Left ventricle myocardium inferior (tissue), 1 donor: ENCODE measurements around the gene PPP3R1. TPM values are rescaled to one million over a fixed set of nuclear protein-coding genes. Genes with fewer than 3 reads are reported as not detected.
A peak's percentile ranks its signal among the peaks of the same experiment; 100 is the strongest.

Experiments used
- DNase-seq: peaks from one replicate; pipeline ENCODE4 v3.0.0-alpha.2; 2020
- H3K27ac ChIP-seq: fragments of 200-600 bp; replicated peaks from 2 replicates; pipeline ENCODE4 v1.8.0; 2021
- H3K27me3 ChIP-seq: fragments of 200-600 bp; 2 replicates; pipeline ENCODE4 v1.8.0; 2021; ENCODE audit warnings: low read depth
- H3K36me3 ChIP-seq: fragments of 200-600 bp; 2 replicates; pipeline ENCODE4 v1.8.0; 2021
- H3K4me1 ChIP-seq: fragments of 200-600 bp; 2 replicates; pipeline ENCODE4 v1.8.0; 2021
- H3K4me3 ChIP-seq: fragments of 200-600 bp; 2 replicates; pipeline ENCODE4 v1.8.0; 2021; ENCODE audit warnings: mild to moderate bottlenecking, moderate library complexity
- H3K9me3 ChIP-seq: fragments of 200-600 bp; replicated peaks from 2 replicates; pipeline ENCODE4 v1.8.0; 2021
- intact Hi-C: fragments of 100-400 bp; cut with micrococcal nuclease; formaldehyde crosslinking; loops from one replicate; pipeline ENCODE4 v1.11.0; 2022
- total RNA-seq: library from RNA; stranded (reverse); fragmentation: NEBNext Ultra II Directional; extraction: Animal tissue kit (Norgen Biotek cat#: 25700); gene quantifications from one replicate; pipeline ENCODE4 v1.2.1, GENCODE V29; 2021
- TF ChIP-seq, protein P1 (sequence below): fragments of 200-600 bp; IDR thresholded peaks from 2 replicates; pipeline ENCODE4 v1.8.0; 2021; ENCODE audit warnings: antibody characterized with exemption, mild to moderate bottlenecking, borderline replicate concordance
- donor health status: DM: no; HTN: yes; CAD: no; lungs with severe emphysema.

PPP3R1 gene
- total RNA-seq, 1 donor from 2014 or later, result 34.6 TPM

DNA sequence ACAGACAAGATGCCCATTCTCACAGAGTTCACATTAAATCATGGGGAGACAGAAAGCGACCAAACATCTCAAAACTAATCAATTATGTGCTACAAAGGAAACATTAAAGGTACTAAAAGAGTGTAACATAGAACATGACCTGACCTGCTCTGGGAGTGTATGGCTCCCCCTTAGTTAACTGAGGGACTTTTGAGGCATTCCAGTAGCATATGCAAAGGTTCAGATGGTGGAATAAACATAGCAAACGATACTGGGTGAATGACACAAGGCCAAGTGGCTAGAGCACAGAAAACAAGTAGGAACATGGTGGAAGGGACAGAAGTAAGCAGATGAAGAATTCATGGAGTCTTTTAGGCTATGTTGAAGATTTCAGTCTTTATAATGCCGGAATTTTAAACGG is 11.9 kb downstream of the PPP3R1 start:
- TF ChIP-seq, protein P1, sequence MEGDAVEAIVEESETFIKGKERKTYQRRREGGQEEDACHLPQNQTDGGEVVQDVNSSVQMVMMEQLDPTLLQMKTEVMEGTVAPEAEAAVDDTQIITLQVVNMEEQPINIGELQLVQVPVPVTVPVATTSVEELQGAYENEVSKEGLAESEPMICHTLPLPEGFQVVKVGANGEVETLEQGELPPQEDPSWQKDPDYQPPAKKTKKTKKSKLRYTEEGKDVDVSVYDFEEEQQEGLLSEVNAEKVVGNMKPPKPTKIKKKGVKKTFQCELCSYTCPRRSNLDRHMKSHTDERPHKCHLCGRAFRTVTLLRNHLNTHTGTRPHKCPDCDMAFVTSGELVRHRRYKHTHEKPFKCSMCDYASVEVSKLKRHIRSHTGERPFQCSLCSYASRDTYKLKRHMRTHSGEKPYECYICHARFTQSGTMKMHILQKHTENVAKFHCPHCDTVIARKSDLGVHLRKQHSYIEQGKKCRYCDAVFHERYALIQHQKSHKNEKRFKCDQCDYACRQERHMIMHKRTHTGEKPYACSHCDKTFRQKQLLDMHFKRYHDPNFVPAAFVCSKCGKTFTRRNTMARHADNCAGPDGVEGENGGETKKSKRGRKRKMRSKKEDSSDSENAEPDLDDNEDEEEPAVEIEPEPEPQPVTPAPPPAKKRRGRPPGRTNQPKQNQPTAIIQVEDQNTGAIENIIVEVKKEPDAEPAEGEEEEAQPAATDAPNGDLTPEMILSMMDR, result no peak
- Histone ChIP-seq H3K4me3 (no peak overlapping the region), H3K27me3 (no peaks in the 10 kb centered on the region), H3K9me3 (no peaks in the 10 kb centered on the region), H3K4me1 (peaks cover 93% of the 10 kb centered on the region), H3K36me3 (no peaks in the 10 kb centered on the region), H3K27ac (no peak overlapping the region)
- intact Hi-C loops, result loop anchor here (5.0 kb wide), 1 partner anchor 43 kb away; no protein-coding TSS in a partner anchor
- no peak for DNase-seq

DNA sequence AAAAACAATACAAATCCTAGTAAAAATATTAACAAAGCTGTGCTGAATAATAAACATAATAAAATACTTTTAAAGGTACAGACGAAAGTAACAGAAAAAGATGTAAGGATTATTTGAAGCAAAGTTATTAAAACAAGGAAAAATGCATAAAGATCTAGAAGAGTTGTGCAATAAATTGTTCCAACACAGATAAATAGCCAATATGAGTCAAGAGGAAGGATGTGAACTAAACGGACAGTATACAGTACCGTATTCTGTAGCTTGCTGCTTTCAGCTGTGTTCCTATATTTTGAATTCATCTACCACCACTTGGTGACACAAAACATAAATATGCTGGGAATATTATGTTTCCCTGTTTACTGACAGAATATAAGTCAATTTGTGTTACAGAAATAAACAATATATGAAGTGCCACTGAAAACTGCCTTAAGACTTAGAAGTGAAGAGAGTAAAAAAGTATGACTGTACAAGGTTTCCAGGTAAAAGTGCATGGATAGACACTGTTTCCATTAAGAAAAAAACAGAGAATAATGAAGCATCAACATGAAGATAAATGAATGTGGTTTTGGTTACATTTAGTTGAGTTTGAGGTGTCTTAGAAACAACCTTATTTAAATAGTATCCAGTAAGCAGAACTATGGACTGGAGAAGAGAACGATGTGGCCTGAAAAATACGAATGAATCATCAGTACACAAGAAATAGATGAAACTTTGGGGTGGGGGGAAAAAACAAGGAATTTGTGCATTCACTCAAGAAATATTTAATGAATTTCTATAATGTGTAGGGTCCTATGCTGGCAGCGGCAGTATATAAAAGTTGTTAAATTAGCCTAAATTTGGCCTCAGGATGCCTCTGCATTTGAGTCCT is 13.1 kb downstream of the PPP3R1 start:
- TF ChIP-seq, protein P1, result no peak
- no peaks in the 10 kb centered on the region for H3K9me3 ChIP-seq
- H3K4me1 ChIP-seq, result peaks cover 94% of the 10 kb centered on the region
- no peak overlapping the region for H3K27ac ChIP-seq
- intact Hi-C loops, result no loop called here
- no peaks in the 10 kb centered on the region for H3K36me3 ChIP-seq
- no peak overlapping the region for H3K4me3 ChIP-seq
- no peak for DNase-seq
- H3K27me3 ChIP-seq, result no peaks in the 10 kb centered on the region

DNA sequence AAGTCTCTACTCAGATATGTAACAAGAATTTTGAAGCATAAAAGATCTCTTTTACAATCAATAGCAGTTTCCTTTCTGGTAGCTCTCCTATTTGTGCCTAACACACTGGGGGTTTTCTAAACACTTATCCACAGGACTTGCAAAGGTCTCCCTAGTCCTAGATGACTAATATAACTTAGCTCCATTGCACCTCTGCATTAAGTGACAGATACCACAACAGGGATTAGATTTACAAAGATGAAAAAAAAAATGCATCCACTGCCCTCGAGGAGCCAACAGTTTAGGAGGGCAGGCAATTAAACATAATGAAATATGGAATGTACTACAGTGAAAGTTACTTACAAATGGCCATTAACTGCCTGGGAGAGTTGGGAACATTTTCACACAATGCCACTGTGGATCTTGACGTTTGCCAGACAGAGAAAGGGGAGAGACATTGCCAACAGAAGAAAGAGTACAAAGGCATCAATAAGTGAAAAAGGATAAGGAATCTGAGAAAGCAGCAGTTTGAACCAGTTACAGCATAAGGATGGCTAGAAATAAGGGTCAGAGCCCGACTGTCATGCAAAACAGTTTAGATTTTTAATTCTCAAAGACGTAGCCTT is 14.3 kb downstream of the PPP3R1 start:
- no peaks in the 10 kb centered on the region for H3K27me3 ChIP-seq
- H3K4me1 ChIP-seq, result peaks cover 96% of the 10 kb centered on the region
- intact Hi-C loops, result no loop called here
- H3K36me3 ChIP-seq, result no peaks in the 10 kb centered on the region
- no peak overlapping the region for H3K4me3 ChIP-seq
- no peaks in the 10 kb centered on the region for H3K9me3 ChIP-seq
- TF ChIP-seq, protein P1, result no peak
- DNase-seq, result no peak
- peak overlapping the region; percentile 7 for H3K27ac ChIP-seq

DNA sequence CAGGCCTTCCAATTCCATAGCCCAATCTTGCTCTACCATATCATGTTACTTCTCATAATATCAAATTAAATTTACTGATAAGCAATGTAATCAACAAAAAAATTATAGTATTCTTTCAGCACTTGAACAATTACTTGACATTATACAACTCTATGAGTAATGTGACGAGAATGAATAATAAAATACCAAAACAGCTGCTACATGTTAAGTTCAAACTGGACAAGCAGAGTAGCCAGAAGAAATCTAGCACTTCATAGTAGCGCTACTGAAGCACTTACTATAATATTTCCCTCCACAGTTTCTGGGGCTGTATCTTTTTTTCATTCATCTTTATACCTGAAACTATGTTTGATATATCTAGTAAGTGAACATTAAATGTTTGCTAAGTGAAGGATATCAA is 14.9 kb downstream of the PPP3R1 start:
- intact Hi-C loops, result no loop called here
- Histone ChIP-seq H3K9me3 (no peaks in the 10 kb centered on the region), H3K27ac (peak overlapping the region; percentile 11), H3K4me1 (peaks cover 96% of the 10 kb centered on the region), H3K4me3 (no peak overlapping the region), H3K36me3 (no peaks in the 10 kb centered on the region), H3K27me3 (no peaks in the 10 kb centered on the region)
- no peak for DNase-seq
- TF ChIP-seq, protein P1, result no peak

DNA sequence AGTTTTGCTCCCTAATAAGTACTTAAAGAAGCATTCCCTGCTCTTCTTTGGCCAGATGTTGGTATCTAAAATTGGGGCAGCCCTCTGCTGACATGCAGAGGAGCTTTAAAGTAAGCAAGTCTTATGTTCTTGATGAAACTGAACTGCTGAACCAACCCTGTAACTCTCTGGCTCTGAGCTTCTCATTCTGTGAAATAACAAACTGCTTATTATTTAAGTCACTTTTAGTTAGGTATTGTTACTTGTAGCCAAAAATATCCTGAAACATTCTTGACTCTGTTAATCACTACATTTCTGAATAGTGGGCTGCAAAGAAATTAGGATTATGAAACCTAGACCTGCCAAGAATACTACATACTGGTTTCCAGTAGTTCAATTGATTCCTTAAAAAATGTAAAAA is 15.5 kb downstream of the PPP3R1 start:
- no peaks in the 10 kb centered on the region for H3K27me3 ChIP-seq
- no peaks in the 10 kb centered on the region for H3K36me3 ChIP-seq
- H3K4me1 ChIP-seq, result peaks cover 96% of the 10 kb centered on the region
- no peak overlapping the region for H3K4me3 ChIP-seq
- H3K27ac ChIP-seq, result peak overlapping the region; percentile 11
- no peak for DNase-seq
- intact Hi-C loops, result no loop called here
- H3K9me3 ChIP-seq, result no peaks in the 10 kb centered on the region
- TF ChIP-seq, protein P1, result no peak
